Tibial artery (tissue), 4 donors: Measurements from ENCODE around the gene ZNF486.
A peak's percentile ranks its signal among the peaks of the same experiment; 100 is the strongest.
"Not testable (repeated sequence)": the region's sequence is repeated elsewhere in the genome, so short reads cannot be mapped to it uniquely, and the experiment has no call there.

Experiments
- DNase-seq, 2 donors: peaks; one replicate each; pipeline ENCODE4 v3.0.0-alpha.2; 2019
- H3K27ac ChIP-seq, 2 donors: fragments of 200-600 bp; sonication (generic) in 1 of 2; 1 replicate in 1 of 2; 2 replicates in 1 of 2; pipeline ENCODE4 v1.5.1; 2018 to 2019; ENCODE audit warnings: mild to moderate bottlenecking in 1 of 2
- H3K27me3 ChIP-seq, 2 donors: fragments of 200-600 bp; sonication (generic) in 1 of 2; one replicate each; pipeline versions ENCODE4 v1.5.1 to v1.6.0; 2016 to 2019
- H3K36me3 ChIP-seq, 3 donors: fragments of 200-600 bp; sonication (generic) in 2 of 3; one replicate each; pipeline ENCODE4 v1.5.1; 2016 to 2019; ENCODE audit warnings: mild to moderate bottlenecking in 2 of 3
- H3K4me1 ChIP-seq, 4 donors: fragments of 200-600 bp; sonication (generic) in 2 of 4; 1 replicate in 3 of 4; 2 replicates in 1 of 4; pipeline ENCODE4 v1.5.1; 2016 to 2019
- H3K4me3 ChIP-seq, 2 donors: fragments of 200-600 bp; sonication (generic) in 1 of 2; 1 replicate in 1 of 2; 2 replicates in 1 of 2; pipeline ENCODE4 v1.5.1; 2018 to 2019; ENCODE audit warnings: mild to moderate bottlenecking in 2 of 2
- H3K9me3 ChIP-seq, 3 donors: fragments of 200-600 bp; sonication (generic) in 1 of 3; one replicate each; pipeline ENCODE4 v1.5.1; 2016 to 2019
- CTCF ChIP-seq, 2 experiments: fragments of 200-600 bp in 1 of 2; fragments of 450-650 bp in 1 of 2; IDR thresholded peaks; one replicate each; pipeline ENCODE4 v1.5.1; 2017 to 2019; ENCODE audit warnings: antibody characterized with exemption in 2 of 2, mild to moderate bottlenecking in 1 of 2, moderate library complexity in 1 of 2
- intact Hi-C: fragments of 100-400 bp; cut with DNase I; formaldehyde crosslinking; loops from one replicate; pipeline ENCODE4 v1.15.0; 2023; ENCODE audit warnings: low total_unique reads

Gene ZNF486

GRCh38 chr19:20167651-20168122 is 673 bp downstream of the ZNF486 start:
- H3K36me3 ChIP-seq = peaks cover 0 to 18% (median 13%) of the 10 kb centered on the region in 3 donors
- peak overlapping the region; percentile 71 to 86 for H3K4me3 ChIP-seq
- no peaks in the 10 kb centered on the region for H3K27me3 ChIP-seq
- no peak for DNase-seq
- H3K4me1 ChIP-seq = peaks cover 0 to 12% (median 9%) of the 10 kb centered on the region in 4 donors
- TF ChIP-seq CTCF (IDR thresholded peaks at IDR 0.05) = no peak
- no peaks in the 10 kb centered on the region for H3K9me3 ChIP-seq
- intact Hi-C loops = loop anchor here (5.0 kb wide), 2 partner anchors 130 to 435 kb away; partner anchors contain the start of genes ZNF14 and ZNF682
- H3K27ac ChIP-seq = peak overlapping the region; percentile 74 to 79

- Histone ChIP-seq H3K4me1 (peaks cover 0 to 12% (median 9%) of the 10 kb centered on the region in 4 donors), H3K36me3 (peaks cover 0 to 18% (median 13%) of the 10 kb centered on the region in 3 donors), H3K27me3 (no peaks in the 10 kb centered on the region), H3K9me3 (no peaks in the 10 kb centered on the region), H3K4me3 (no peak overlapping the region), H3K27ac (no peak overlapping the region)
- no peak for TF ChIP-seq CTCF (IDR thresholded peaks at IDR 0.05)
- intact Hi-C loops = no loop called here
- DNase-seq = no peak
These were observed 4.3 kb downstream of the ZNF486 start for GRCh38 chr19:20171285-20171684.

GRCh38 chr19:20175848-20176247 is 8.8 kb downstream of the ZNF486 start:
- H3K27me3 ChIP-seq, intact Hi-C loops, H3K4me3 ChIP-seq, H3K9me3 ChIP-seq, H3K27ac ChIP-seq, H3K4me1 ChIP-seq, DNase-seq: not testable (repeated sequence)
- peaks cover 0 to 31% (median 18%) of the 10 kb centered on the region in 3 donors for H3K36me3 ChIP-seq

GRCh38 chr19:20179956-20180355 is 12.9 kb downstream of the ZNF486 start:
- H3K27ac ChIP-seq, H3K27me3 ChIP-seq, intact Hi-C loops, DNase-seq, H3K4me3 ChIP-seq, H3K4me1 ChIP-seq, H3K9me3 ChIP-seq: not testable (repeated sequence)
- H3K36me3 ChIP-seq = peaks cover 0 to 13% (median 4%) of the 10 kb centered on the region in 3 donors

GRCh38 chr19:20182222-20182785 is 15.3 kb downstream of the ZNF486 start:
- Histone ChIP-seq H3K27me3 (no peaks in the 10 kb centered on the region), H3K4me1 (no peaks in the 10 kb centered on the region), H3K4me3 (no peak overlapping the region), H3K27ac (no peak overlapping the region), H3K9me3 (no peaks in the 10 kb centered on the region), H3K36me3 (peaks cover 1 to 12% (median 4%) of the 10 kb centered on the region in 3 donors)
- intact Hi-C loops = no loop called here
- no peak for TF ChIP-seq CTCF (IDR thresholded peaks at IDR 0.05)
- DNase-seq = no peak

GRCh38 chr19:20186174-20186573 is 19.2 kb downstream of the ZNF486 start:
- intact Hi-C loops = no loop called here
- no peak overlapping the region for H3K27ac ChIP-seq
- H3K9me3 ChIP-seq = no peaks in the 10 kb centered on the region
- no peak overlapping the region for H3K4me3 ChIP-seq
- DNase-seq = no peak
- H3K36me3 ChIP-seq = peaks cover 32 to 38% (median 35%) of the 10 kb centered on the region in 3 donors
- no peaks in the 10 kb centered on the region for H3K4me1 ChIP-seq
- TF ChIP-seq CTCF (IDR thresholded peaks at IDR 0.05) = no peak
- H3K27me3 ChIP-seq = no peaks in the 10 kb centered on the region
